BE2C (cell line): ENCODE results near the gene EIF4H.
A peak's percentile ranks its signal among the peaks of the same experiment; 100 is the strongest.
"Not testable (repeated sequence)": the region's sequence is repeated elsewhere in the genome, so short reads cannot be mapped to it uniquely, and the experiment has no call there.

Experiments used
- DNase-seq: peaks from one replicate; pipeline ENCODE4 v3.0.0-alpha.2; 2020
- H3K27me3 ChIP-seq: fragments of 250-450 bp; sonication (Bioruptor Pico); 2 replicates; pipeline ENCODE4 v1.5.1; 2020; ENCODE audit warnings: mild to moderate bottlenecking
- H3K36me3 ChIP-seq: fragments of 250-450 bp; sonication (Bioruptor Pico); 2 replicates; pipeline ENCODE4 v1.5.1; 2020; ENCODE audit warnings: mild to moderate bottlenecking
- H3K4me1 ChIP-seq: fragments of 250-450 bp; sonication (Bioruptor Pico); 2 replicates; pipeline ENCODE4 v1.5.1; 2020
- H3K4me3 ChIP-seq: 2 replicates; pipeline ENCODE4 v1.5.1; 2011; ENCODE audit warnings: low read depth, low read length
- H3K9me3 ChIP-seq: fragments of 250-450 bp; sonication (Bioruptor Pico); 2 replicates; pipeline ENCODE4 v1.5.1; 2020
- CTCF ChIP-seq: IDR thresholded peaks from 2 replicates; pipeline ENCODE4 v1.5.1; 2012; ENCODE audit warnings: mild to moderate bottlenecking, low read depth, low read length

Gene EIF4H

GRCh38 chr7:74149603-74150002 is 24.6 kb upstream of the EIF4H start:
- Histone ChIP-seq H3K4me1 (no peaks in the 10 kb centered on the region), H3K9me3 (no peaks in the 10 kb centered on the region), H3K27me3 (no peaks in the 10 kb centered on the region), H3K4me3 (no peak overlapping the region), H3K36me3 (no peaks in the 10 kb centered on the region)
- TF ChIP-seq CTCF: no peak
- no peak for DNase-seq

- Histone ChIP-seq H3K4me3 (no peak overlapping the region), H3K9me3 (no peaks in the 10 kb centered on the region)
- no peak for TF ChIP-seq CTCF
These were observed 20.4 kb upstream of the EIF4H start for GRCh38 chr7:74153736-74154135.

GRCh38 chr7:74155810-74156395 is 18.3 kb upstream of the EIF4H start:
- no peak for TF ChIP-seq CTCF
- DNase-seq: no peak
- H3K9me3 ChIP-seq: no peaks in the 10 kb centered on the region
- H3K36me3 ChIP-seq: no peaks in the 10 kb centered on the region
- H3K4me3 ChIP-seq: no peak overlapping the region
- no peaks in the 10 kb centered on the region for H3K4me1 ChIP-seq
- H3K27me3 ChIP-seq: no peaks in the 10 kb centered on the region

More at GRCh38 chr7:74153736-74154135, 20.4 kb upstream of the EIF4H start:
- H3K4me1 ChIP-seq: no peaks in the 10 kb centered on the region
- no peaks in the 10 kb centered on the region for H3K27me3 ChIP-seq
- no peak for DNase-seq
- H3K36me3 ChIP-seq: no peaks in the 10 kb centered on the region

GRCh38 chr7:74157605-74158004 is 16.6 kb upstream of the EIF4H start:
- no peak for TF ChIP-seq CTCF
- no peaks in the 10 kb centered on the region for H3K4me1 ChIP-seq
- H3K4me3 ChIP-seq: no peak overlapping the region
- no peaks in the 10 kb centered on the region for H3K36me3 ChIP-seq
- no peak for DNase-seq
- H3K9me3 ChIP-seq: no peaks in the 10 kb centered on the region
- no peaks in the 10 kb centered on the region for H3K27me3 ChIP-seq

- Histone ChIP-seq H3K4me1 (no peaks in the 10 kb centered on the region), H3K4me3 (no peak overlapping the region), H3K9me3 (no peaks in the 10 kb centered on the region), H3K36me3 (no peaks in the 10 kb centered on the region), H3K27me3 (no peaks in the 10 kb centered on the region)
- peak; percentile 43 for TF ChIP-seq CTCF
- DNase-seq: no peak
These were observed 9.1 kb upstream of the EIF4H start for GRCh38 chr7:74164985-74165456.

- no peak for TF ChIP-seq CTCF
- no peaks in the 10 kb centered on the region for H3K27me3 ChIP-seq
- H3K36me3 ChIP-seq: no peaks in the 10 kb centered on the region
- no peaks in the 10 kb centered on the region for H3K9me3 ChIP-seq
- DNase-seq: no peak
- H3K4me3 ChIP-seq: no peak overlapping the region
- no peaks in the 10 kb centered on the region for H3K4me1 ChIP-seq
These were observed 8.1 kb upstream of the EIF4H start for GRCh38 chr7:74165867-74166593.

- H3K9me3 ChIP-seq, DNase-seq, H3K4me1 ChIP-seq, H3K36me3 ChIP-seq, H3K27me3 ChIP-seq, H3K4me3 ChIP-seq: not testable (repeated sequence)
These were observed 6.8 kb upstream of the EIF4H start for GRCh38 chr7:74167324-74167723.
